Measurements from ENCODE around the gene ATL1. TPM values are rescaled to one million over a fixed set of nuclear protein-coding genes. Genes with fewer than 3 reads are reported as not detected.

Gene ATL1
- total and polyA plus RNA-seq, 2 of the 13 experiments (the other 11 are each of a cell fraction or from before 2014, with no cell fraction given), result 0.60 to 0.65 TPM

DNA sequence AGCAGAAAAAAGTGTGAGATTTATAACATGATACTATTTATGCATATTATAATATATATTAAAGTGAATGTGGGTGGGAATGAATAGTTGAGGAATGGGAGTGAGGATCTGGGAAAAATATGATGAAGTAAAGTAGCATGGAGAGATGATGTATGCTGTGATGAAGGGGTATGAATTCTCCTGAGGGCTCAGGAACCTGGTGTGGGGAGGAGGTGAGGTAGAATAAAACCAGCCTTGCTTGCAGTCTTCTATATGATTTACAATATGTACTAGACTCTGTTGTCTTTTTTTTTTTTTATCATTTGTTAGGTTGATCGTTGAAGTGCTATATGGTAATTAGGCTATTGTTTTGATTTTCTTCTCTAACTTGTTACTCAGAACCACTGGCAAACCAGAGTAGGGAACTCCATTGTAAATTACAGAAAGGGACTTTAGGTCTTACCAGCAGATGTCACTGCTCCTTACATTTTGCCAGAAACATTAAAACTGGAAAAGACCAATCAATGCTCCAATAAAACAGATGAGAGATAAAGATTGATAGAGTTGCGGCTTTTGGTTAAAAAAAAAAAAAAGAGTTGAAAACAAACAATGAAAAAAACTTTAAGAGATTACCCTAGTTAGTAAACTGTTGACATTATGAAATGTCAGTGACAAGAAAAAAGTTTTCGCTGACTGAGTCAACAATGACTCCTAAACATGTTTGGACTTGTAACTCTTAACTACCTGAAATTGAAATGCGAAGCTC, 39.9 kb downstream of the ATL1 start (continued):
- no peak for TF ChIP-seq DR1 (CRISPR knock-in tag; IDR thresholded peaks at IDR 0.05)
- TF ChIP-seq, protein P1, sequence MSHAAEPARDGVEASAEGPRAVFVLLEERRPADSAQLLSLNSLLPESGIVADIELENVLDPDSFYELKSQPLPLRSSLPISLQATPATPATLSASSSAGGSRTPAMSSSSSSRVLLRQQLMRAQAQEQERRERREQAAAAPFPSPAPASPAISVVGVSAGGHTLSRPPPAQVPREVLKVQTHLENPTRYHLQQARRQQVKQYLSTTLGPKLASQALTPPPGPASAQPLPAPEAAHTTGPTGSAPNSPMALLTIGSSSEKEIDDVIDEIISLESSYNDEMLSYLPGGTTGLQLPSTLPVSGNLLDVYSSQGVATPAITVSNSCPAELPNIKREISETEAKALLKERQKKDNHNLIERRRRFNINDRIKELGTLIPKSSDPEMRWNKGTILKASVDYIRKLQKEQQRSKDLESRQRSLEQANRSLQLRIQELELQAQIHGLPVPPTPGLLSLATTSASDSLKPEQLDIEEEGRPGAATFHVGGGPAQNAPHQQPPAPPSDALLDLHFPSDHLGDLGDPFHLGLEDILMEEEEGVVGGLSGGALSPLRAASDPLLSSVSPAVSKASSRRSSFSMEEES (CRISPR knock-in tag; IDR thresholded peaks at IDR 0.05), result no peak
- no peak for TF ChIP-seq ZNF260 (CRISPR knock-in tag; IDR thresholded peaks at IDR 0.05; ENCODE audit: borderline replicate concordance, low read depth)
- TF ChIP-seq CREB1 (IDR thresholded peaks at IDR 0.05), result no peak
- TF ChIP-seq CREB1 (CRISPR knock-in tag; IDR thresholded peaks at IDR 0.05), result peak; percentile 49
- TF ChIP-seq, protein P2, sequence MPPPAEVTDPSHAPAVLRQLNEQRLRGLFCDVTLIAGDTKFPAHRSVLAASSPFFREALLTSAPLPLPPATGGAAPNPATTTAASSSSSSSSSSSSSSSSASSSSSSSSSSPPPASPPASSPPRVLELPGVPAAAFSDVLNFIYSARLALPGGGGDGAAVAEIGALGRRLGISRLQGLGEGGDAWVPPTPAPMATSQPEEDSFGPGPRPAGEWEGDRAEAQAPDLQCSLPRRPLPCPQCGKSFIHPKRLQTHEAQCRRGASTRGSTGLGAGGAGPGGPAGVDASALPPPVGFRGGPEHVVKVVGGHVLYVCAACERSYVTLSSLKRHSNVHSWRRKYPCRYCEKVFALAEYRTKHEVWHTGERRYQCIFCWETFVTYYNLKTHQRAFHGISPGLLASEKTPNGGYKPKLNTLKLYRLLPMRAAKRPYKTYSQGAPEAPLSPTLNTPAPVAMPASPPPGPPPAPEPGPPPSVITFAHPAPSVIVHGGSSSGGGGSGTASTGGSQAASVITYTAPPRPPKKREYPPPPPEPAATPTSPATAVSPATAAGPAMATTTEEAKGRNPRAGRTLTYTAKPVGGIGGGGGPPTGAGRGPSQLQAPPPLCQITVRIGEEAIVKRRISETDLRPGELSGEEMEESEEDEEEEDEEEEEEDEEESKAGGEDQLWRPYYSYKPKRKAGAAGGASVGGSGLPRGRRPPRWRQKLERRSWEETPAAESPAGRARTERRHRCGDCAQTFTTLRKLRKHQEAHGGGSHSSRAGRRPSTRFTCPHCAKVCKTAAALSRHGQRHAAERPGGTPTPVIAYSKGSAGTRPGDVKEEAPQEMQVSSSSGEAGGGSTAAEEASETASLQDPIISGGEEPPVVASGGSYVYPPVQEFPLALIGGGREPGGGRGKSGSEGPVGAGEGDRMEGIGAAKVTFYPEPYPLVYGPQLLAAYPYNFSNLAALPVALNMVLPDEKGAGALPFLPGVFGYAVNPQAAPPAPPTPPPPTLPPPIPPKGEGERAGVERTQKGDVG (CRISPR knock-in tag; IDR thresholded peaks at IDR 0.05; ENCODE audit: borderline replicate concordance), result no peak
- TF ChIP-seq RXRB (CRISPR knock-in tag; IDR thresholded peaks at IDR 0.05; ENCODE audit: borderline replicate concordance), result 0 out of 2 replicates have a peak, but pooled peaks have one; percentile 52
- no peak for TF ChIP-seq HNRNPUL1 (IDR thresholded peaks at IDR 0.05; ENCODE audit: low read depth, low read length)
- no peak; the same call in 1 of the 2 replicates for TF ChIP-seq AHR (CRISPR knock-in tag; IDR thresholded peaks at IDR 0.05)
- TF ChIP-seq ZNF101 (CRISPR knock-in tag; IDR thresholded peaks at IDR 0.05; ENCODE audit: borderline replicate concordance, low read depth), result no peak
- no peak for TF ChIP-seq GATA4 (IDR thresholded peaks at IDR 0.05; ENCODE audit: borderline replicate concordance, low read depth)
- no peak for TF ChIP-seq HOXA5 (CRISPR knock-in tag; IDR thresholded peaks at IDR 0.05)
- no peak for TF ChIP-seq TRAFD1 (CRISPR knock-in tag; IDR thresholded peaks at IDR 0.05; ENCODE audit: borderline replicate concordance)
- TF ChIP-seq, protein P3, sequence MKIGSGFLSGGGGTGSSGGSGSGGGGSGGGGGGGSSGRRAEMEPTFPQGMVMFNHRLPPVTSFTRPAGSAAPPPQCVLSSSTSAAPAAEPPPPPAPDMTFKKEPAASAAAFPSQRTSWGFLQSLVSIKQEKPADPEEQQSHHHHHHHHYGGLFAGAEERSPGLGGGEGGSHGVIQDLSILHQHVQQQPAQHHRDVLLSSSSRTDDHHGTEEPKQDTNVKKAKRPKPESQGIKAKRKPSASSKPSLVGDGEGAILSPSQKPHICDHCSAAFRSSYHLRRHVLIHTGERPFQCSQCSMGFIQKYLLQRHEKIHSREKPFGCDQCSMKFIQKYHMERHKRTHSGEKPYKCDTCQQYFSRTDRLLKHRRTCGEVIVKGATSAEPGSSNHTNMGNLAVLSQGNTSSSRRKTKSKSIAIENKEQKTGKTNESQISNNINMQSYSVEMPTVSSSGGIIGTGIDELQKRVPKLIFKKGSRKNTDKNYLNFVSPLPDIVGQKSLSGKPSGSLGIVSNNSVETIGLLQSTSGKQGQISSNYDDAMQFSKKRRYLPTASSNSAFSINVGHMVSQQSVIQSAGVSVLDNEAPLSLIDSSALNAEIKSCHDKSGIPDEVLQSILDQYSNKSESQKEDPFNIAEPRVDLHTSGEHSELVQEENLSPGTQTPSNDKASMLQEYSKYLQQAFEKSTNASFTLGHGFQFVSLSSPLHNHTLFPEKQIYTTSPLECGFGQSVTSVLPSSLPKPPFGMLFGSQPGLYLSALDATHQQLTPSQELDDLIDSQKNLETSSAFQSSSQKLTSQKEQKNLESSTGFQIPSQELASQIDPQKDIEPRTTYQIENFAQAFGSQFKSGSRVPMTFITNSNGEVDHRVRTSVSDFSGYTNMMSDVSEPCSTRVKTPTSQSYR (CRISPR knock-in tag; IDR thresholded peaks at IDR 0.05; ENCODE audit: borderline replicate concordance), result no peak
- TF ChIP-seq ZNF713 (CRISPR knock-in tag; IDR thresholded peaks at IDR 0.05), result no peak

Data from HepG2 (cell line).